Activated CD8-positive, alpha-beta memory T cell treated with anti-CD3 and anti-CD28 coated beads for 1 hour (primary cell): ENCODE data around the gene GLRA3.
"Not testable (repeated sequence)": the region's sequence is repeated elsewhere in the genome, so short reads cannot be mapped to it uniquely, and the experiment has no call there.

ENCODE experiments used
- DNase-seq, 2 donors: peaks; one replicate each; pipeline ENCODE4 v3.0.0-alpha.2; 2020; ENCODE audit warnings: low read depth in 1 of 2; ENCODE audit errors: extremely low read depth in 1 of 2

GLRA3 gene

DNA sequence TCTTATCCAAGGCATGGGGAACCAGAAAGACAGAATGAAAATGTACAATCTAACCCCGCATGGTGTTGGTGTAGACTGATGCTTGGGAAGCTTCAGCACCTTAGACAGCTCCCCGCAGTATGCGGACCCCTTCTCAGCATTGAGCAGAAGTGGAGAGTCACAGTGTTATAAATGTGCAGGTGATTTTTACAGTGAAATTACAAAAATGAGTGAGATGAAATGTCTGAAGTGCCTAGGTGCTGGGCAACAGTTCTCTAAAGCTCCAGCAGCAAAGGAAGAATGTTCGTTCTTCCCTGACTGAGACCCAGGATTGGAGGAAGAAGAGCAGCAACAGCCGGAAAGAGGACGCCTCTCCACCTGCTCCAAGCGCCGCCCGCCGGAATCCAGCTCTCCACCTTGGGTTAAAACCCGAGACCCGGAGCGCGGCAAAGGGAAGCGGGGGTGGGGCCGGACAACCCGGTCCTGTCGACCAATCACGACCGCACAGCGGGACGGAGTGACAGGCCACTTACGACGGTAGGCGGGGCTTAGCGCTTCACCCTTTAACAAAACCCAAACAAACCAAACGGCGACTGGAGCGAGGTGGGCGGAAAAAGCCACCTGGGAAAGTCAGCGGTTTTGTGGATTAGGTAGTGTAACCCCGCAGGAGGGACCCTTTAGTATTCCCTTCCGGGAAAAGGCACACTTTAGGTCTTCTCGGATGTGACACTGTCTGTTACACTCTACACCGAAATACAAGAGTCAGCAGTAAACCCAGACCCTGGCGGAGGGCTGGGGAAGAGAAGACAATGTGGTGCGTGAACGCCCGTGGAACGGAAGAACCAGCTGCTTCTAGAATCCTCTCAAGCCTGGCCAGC, at the start of gene GLRA3:
Gene GLRA3 (minus strand): TSS at position 403 of the 857 bp plus-strand sequence. CDS start 436 bp downstream, outside the sequence.
- DNase-seq: no peak

DNA sequence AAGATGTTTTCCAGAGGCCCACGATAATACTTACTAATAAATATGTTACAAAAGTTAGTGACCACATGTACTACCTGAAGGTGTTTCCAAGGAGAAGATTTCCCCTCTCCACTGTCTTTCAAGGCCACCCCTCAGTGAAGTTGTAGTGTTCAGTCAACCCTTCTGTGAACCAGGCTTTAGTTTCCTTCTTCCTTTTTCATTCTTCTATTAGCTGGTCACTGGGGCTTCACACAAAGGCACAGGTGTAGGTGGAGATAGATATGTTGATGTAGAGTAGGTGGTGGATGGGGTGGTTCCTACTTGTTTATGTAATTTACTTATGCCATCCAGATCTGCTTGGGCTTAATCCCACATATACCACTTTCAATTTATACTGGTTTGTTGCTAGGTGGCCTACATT, 45.9 kb upstream of the GLRA3 start:
- DNase-seq: no peak

DNA sequence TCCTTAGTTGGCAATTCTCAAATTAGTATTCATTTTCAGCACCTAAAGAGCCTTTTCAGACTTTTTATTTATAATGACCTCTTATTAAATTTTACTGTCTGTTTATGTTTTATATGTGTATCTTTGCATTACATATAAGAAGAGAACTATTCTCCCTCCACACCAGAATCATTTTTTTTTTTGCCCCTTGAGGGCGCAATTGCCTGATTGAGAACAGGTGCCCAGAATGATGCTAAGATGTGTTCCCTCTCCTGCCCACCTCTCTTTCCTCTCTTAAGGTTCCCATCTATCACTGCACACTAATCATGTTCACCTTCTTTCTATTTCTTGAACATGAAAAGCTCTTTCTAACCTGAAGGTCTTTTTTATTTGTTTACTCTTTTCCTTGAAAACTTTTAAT, 44.9 kb upstream of the GLRA3 start:
- no peak for DNase-seq

DNA sequence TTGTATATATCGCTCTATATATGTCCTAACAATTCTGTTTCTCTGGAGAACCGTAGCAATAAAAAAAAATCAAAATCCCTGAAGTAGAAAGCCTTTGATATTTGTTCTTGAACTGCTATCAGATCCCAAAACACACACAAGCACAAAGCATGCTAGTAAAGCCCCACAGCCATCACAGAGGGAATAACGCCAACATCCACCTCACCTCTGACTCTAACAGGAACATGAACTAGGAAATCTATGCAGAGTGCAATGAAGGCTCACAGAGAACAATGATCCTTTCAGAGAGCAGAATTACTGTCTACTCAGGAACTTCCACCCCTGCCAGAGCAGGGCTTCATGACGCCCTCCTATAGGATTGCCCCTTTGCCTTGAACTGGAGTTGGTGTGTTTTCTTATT, 44.1 kb upstream of the GLRA3 start:
- DNase-seq: not testable (repeated sequence)

DNA sequence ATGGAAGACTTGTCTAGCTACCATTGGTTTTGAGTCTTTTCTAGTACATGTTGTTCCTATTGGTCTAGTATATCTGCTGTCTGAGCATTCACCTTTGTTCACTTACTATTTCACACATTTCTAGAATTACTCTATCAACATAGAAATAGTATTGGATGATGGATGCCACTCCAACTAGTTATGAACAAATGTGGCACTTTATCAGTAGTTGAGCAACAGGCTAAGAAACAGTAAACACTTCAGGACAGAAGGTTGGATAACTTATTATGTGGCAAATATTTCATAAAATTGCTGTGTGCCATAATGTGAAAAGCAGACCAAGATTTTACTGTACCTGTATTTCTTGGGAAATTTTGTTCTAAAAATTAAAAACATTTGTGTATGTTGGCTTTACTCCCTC, 42.4 kb upstream of the GLRA3 start:
- no peak for DNase-seq

DNA sequence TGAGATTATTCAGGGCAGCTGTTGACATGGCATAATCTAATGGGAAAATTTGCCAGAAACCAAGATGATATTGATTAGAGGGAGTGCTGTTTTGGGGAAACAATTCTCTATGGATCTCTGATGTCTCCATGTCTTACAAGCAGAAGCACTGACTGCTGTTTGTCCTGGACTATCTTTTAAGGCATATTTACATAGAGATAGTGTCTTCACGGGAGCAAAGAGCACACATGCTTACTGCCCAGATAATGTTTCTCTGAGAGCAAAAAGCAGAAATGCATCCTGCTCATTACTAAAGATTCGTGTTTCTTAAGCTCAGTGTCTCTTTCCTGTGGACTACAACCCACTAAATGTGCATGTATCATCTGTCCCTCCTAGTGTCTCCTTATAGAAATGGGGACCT, 41.3 kb upstream of the GLRA3 start:
- no peak for DNase-seq

DNA sequence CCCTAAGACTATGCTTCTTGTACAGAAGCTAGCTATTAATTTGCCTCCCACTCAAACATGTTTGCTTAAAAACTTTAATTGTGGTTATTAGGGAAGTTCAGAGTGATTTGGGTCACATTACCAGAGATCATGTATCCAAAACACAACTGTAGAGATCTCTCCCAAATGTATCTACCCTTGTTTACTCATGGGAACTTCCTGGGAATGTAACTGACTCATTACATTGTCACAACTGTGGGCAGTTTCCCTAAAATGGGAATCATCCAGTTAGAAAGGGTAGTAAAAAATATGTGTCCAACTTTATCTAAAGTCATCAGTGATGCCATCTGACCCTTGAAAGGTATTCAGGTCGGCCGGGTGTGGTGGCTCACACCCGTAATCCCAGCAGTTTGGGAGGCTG, 40.3 kb upstream of the GLRA3 start:
- no peak for DNase-seq

DNA sequence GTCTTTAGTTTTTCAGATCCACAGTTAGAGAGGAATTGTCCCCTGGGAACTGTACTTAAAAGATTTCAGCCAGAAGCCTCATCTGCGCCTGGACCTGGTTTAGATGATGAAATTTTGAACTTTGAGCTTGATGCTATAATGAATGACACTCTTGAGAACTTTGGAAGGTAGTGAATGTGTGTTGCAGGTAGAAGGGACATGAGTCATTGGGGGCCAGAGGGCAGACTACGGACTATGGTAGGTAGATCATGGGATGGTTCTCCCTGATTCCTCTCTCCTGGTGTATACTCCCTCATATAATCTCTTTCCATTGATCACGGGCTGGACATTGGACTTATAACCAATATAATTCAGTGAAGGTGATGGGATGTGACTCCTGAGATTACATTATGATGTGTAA, 38.9 kb upstream of the GLRA3 start:
- DNase-seq: no peak

DNA sequence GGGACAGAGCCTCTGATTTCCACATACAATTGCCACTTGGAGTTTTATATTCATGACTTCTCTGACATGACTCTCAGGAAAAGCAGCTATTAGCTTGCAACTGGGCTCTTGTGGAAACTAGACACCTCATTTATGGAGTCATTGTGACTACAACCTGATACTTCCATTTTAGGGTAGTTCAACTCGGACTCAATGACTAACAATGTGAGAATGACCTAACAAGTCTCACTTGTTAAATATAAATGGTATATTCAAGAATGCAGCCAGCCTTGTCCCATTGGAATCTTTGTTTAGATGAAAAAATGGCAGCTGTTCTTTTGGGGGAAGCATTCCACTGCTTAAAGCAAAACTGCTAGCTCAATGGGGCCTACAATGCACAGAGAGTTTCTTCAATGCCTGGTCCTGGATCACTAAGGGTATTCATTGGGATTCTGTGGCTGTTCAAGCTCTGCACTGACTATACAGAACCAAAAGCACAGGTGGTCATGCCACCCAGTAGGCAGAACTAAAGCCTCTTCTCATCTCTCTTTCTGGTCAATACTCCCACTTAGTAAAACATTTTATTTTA, 36.5 kb upstream of the GLRA3 start:
- no peak for DNase-seq

DNA sequence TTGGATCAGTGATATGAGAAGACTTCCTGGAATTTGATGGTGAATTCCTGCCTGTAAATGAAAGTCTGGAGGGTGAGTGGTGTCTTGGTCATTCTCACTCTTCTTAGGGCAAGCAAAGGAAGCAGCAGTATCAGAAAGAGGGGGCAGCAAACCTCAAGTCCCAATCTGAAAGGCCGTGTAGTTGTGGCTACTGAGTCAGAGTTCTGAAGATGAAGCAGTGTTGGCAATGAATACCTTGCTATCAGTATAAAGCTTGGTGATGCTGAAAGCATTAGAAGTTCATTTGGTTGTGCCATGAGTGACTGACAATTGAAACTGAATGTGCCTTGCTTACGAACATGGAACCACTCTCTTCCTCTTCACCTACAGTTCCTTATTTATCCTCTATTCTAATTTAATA, 35.0 kb upstream of the GLRA3 start:
- DNase-seq: no peak

DNA sequence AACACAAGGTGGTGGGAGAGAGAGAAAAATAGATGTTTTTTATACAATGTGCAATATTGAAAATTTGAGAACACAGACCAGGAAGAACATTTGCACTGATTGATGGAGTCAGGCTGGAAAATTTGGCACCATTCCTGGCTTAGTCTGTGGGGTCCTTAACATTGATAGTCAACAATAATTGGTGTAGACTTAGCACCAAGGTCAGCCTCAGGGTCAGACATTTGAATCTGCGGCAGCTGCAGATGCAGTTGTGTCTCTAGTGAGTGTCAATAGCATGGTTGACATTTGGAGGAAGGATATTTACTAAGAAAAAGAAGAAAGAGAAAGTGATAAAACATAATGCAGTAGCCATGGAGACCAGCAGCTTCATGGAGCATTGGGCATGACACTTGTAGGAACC, 31.5 kb upstream of the GLRA3 start:
- no peak for DNase-seq

DNA sequence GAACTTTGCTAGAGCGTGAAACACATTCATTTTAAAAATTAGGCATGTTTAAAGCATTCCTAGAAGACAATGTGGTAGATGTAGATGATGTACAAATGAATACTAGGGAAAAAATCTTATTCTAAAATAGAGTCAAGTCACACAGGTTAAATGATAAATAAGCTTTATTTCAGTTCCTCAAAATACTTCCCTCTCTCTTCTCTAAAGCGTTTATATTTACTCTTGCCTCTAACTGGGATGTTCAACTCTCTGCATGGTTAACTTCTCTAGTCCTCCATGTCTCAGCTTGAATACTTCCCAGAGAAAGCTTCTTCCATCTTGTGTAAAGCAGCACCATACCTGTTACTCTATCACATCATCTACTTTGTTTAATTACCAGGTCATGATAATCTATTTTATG, 30.9 kb upstream of the GLRA3 start:
- DNase-seq: no peak

DNA sequence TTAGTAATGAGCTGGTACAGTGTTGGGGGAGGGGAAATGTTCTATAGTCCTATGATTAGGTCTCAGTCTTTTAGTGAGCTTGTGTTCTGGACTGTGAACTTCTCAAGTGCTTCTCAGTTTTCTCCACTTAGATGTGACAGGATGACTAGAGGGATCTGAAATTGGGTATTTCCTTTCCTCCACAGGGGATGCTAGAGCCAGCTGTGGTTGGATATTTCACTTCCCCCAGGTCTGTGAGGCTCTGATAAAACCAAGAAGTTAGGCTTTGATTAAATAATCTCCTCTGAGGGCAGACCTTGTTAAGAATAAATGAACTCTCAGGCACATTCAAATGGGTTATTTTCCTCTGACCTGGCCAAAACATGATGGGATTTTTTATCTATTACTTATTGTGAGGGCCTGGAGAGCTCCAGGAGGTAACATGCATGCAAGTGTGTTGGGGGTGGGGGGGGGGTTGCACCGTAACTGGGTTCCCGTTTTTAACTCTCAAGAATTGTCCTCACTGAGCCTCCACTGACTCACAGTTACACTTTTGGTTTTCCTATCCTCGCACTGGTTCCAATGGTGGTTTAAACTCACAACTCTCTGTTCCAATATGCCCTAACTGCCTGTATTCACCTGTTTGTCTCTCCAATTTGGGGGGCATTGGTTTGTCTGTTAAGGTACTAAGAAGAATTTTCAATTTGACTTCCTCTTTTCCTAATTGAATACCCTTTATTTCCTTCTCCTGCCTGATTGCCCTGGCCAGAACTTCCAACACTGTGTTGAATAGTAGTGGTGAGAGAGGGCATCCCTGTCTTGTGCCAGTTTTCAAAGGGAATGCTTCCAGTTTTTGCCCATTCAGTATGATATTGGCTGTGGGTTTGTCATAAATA, 28.1 kb upstream of the GLRA3 start:
- no peak for DNase-seq

DNA sequence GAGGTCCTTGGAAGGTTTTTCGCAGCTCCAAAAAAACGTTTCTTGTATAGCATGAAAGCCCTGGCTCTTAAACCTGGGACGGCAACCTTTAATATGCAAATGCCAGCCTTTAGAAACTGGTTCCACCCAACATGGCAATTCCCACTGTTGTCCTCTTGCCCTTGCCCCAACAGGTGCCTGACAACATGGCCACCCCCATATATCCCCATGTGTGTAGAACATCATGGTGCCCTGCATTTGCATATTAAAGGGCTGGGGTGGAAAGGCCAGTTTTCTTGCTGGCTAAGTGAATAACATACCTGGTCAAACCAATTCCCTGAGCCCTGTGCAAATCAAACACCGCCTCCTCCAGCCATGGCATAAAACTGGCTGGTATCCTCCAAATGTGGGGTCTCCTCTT, 26.0 kb upstream of the GLRA3 start:
- no peak for DNase-seq

DNA sequence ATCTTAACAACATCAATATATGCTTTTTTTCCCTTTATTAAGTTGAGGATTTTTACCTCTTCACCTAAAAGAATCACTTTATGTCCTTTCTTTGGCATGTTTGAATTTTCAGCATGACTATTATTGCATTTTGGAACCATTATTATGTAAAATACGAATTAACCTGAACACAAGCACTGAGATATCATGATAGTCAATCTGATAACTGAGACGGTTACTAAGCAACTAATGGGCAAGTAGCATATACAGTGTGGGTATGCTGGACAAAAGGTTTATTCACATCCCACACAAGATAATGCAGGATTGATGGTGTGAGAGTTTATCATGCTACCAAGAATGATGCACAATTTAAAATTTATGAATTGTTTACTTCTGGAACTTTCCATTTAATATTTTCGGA, 24.6 kb upstream of the GLRA3 start:
- DNase-seq: no peak

DNA sequence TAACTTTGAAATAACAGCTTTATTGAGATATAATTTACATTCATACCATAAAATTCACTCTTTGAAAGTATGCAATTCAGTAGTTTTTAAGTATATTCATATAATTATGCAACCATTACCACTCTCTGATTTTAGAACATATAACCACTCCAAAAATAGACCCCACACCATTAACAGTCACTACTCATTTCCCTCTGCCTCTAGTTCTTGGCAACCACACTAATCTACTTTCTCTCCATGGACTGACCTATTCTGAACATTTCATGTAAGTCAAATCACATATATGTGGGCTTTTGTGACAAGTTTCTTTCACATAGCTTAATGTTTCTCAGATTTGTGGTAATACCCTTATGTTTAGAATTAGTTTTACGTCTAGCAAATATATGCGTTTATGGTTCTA, 19.5 kb upstream of the GLRA3 start:
- no peak for DNase-seq

DNA sequence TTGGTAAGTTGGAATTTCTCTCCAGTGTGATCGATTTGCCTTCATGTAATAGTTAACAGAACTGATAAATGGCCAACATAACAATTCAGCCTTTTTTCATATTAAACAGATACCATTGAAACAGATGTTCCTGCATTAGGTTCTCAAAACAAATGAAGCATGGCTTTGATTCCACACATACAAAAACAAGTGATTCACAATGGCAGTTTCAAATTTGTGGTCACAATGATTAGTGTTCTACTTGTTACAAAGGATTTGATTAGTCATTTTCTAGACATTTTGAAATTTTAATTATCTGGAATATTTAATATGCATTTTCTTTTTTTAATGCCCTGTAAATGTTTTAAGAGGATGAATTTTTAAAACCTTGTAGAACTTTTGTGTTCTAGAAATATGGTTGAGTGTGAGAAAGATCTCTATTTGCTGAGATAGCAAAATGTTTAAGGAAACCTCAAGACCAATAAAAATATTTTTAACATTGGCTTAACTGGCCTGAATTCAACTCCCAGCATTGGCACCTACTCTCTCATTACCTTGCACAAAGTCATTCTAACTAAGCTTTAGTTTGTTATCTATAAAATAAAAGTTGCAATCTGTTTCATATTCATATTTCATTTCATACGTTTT, 18.9 kb upstream of the GLRA3 start:
- DNase-seq: no peak

DNA sequence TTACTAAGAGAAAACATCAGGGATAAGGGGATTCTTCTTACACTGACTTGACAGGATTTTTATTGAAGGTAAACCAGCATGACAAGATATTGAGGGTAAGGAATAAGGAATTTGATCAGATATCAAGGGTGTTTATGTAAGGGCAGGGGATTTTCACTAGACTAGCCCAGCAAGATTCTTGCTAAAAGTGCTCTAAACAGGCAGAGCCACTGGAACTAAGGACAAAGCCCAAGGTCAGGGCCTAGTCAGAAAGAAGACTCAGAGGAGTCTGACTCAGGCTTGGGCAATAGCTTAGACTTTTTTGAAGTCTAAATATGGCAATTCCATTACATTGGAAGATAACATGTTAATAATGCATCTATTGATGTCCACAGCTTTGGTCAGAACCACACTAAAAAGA, 6.5 kb upstream of the GLRA3 start:
- DNase-seq: no peak

DNA sequence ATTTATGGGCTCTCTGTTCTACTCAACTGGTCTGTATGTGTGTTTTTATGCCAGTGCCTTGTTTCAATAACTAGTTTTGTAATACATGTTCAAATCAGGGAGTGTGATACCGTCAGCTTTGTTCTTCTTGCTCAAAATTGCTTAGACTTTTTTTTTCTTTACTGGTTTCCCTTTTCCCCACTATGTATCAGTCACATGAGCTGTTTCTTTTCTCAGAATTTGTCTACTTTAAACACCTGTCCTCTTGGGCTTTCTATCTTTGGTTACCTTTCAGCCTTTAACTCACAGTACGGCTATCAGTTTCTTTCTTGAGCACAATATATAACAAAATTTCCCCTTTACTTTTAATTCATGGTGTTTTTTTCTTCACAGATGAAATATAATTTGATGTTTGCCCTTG, 5.4 kb upstream of the GLRA3 start:
- DNase-seq: no peak

DNA sequence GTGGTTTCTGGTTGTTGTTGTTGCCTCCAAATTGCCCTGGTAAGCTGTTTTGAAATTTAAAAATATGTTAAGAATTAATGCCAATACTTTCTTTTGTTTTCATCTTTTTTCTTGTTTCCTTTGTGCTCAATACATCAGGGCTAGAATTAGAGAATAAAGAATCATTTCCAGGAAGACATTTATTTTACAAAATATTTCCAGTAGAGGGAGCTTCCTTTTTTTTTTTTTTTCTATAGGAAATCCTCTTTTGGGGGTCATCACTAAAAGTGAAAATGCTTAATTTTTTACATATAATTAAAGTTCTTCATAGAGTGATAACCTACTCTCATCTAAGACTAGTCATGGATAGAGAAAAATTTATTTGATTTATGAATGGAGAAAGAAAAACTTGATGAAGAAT, 2.4 kb downstream of the GLRA3 start:
- no peak for DNase-seq

DNA sequence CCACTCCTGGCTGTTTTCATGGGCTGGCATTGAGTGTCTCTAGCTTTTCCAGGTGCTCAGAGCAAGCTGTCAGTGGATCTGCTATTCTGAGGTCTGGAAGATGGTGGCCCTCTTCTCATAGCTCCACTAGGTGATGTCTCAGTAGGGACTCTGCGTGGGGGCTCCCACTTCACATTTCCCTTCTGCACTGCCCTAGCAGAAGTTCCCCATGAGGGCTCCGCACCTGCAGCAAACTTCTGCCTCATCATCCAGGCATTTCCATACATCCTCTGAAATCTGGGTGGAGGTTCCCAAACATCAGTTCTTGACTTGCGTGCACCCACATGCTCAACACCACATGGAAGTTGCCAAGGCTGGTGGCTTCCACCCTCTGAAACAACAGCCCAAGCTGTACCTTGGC, 13.8 kb downstream of the GLRA3 start:
- DNase-seq: no peak
